D721Med (cell line): ENCODE data around the gene RYR2.

Experiments used
- DNase-seq: peaks from one replicate; pipeline ENCODE4 v3.0.0; 2011; ENCODE audit warnings: low spot score; ENCODE audit not compliant: insufficient read length
- FAIRE-seq: peaks from 2 replicates; lab custom pipeline; 2011; peaks lifted over from hg19 to GRCh38; lab: Jason Lieb, UNC
- TF ChIP-seq, protein P1 (sequence below): IDR thresholded peaks from 2 replicates; pipeline ENCODE4 v1.5.1; 2012; ENCODE audit warnings: mild to moderate bottlenecking, control low read depth; ENCODE audit not compliant: insufficient read depth; ENCODE audit errors: missing control alignments

Gene RYR2

DNA sequence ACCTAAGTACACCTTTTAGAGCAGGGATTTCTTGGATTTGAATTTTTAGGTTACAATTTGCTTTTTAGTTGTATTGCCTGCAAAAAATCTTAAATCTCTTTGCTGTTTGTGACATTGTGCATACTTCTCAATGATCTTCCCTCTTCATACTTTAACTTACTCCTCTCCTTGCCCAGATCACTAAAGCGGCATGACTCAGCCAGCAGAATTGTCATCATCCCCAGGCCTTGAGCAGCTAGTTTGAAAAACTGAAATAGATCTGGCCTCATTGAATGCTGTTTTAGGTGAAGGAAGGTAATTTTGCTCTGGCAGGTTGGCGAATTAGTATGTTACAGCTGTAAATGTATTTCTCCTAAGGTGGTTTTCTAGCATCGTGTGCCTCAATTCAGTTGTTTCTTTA is 145.9 kb downstream of the RYR2 start:
- FAIRE-seq: peak; percentile 6
- no peak for DNase-seq
- TF ChIP-seq, protein P1, sequence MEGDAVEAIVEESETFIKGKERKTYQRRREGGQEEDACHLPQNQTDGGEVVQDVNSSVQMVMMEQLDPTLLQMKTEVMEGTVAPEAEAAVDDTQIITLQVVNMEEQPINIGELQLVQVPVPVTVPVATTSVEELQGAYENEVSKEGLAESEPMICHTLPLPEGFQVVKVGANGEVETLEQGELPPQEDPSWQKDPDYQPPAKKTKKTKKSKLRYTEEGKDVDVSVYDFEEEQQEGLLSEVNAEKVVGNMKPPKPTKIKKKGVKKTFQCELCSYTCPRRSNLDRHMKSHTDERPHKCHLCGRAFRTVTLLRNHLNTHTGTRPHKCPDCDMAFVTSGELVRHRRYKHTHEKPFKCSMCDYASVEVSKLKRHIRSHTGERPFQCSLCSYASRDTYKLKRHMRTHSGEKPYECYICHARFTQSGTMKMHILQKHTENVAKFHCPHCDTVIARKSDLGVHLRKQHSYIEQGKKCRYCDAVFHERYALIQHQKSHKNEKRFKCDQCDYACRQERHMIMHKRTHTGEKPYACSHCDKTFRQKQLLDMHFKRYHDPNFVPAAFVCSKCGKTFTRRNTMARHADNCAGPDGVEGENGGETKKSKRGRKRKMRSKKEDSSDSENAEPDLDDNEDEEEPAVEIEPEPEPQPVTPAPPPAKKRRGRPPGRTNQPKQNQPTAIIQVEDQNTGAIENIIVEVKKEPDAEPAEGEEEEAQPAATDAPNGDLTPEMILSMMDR: no peak

GRCh38 chr1:237191403-237191802 is 149.4 kb downstream of the RYR2 start:
- FAIRE-seq: no peak
- TF ChIP-seq, protein P1: no peak
- DNase-seq: no peak

DNA sequence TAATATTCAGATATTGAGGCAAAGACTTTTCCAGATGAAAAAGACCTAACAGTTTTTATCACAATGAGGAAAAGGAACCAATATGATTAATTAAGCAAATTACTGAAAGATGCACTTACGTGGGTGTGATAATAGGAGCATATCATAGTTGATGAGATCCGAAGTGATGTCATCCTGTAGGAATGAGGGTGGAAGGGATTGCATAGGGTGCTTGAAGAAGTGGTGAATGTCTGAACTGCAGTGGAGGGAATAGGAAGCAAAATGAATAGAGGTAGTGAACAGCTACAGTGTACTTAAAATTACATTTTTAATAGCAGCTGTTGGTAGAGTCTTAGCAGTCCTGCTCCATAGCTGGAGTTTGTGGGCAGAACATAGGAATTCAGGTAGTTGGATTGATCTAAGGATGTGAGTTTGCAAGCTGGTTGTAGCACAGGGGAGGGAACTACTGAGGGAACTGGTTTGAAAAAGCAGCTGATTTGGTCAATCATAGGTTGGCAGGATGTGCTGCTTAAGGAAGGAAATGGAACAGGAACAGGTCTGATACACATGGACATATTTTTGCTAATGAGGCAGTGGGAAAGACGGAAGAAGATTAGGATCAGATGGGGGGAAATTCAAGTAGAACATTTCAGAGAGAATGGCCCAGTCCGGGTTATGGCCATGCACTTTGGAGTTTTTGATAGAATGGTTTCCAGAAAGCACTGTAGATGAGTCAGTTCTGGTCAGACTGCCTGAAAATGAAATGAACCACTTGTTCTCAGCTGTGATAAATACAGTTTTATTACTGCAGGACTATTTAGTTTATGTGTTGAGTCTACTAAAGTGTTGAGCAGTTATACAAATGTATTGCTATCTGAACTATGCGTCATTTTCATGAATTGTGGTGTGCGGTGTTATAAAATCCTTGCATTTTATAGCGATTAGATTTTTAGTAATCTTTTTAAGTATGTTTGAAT is 155.8 kb downstream of the RYR2 start:
- TF ChIP-seq, protein P1: no peak
- no peak for FAIRE-seq
- no peak for DNase-seq

- TF ChIP-seq, protein P1: no peak
- no peak for FAIRE-seq
- no peak for DNase-seq
These were observed 157.0 kb downstream of the RYR2 start for GRCh38 chr1:237199026-237199425.

- TF ChIP-seq, protein P1: no peak
- FAIRE-seq (no peak), DNase-seq (no peak)
These were observed 159.2 kb downstream of the RYR2 start for GRCh38 chr1:237201155-237201554.

- DNase-seq: no peak
- no peak for FAIRE-seq
- TF ChIP-seq, protein P1: no peak
These were observed 162.9 kb downstream of the RYR2 start for GRCh38 chr1:237204841-237205240.
